ENCODE measurements around the gene PRPH2.

- TF ChIP-seq CTCF (IDR thresholded peaks at IDR 0.05; ENCODE audit: extremely low read depth in 1 of 2, insufficient read depth in 1 of 2, low read depth in 1 of 2, low read length in 2 of 2): no peak
- no peak for TF ChIP-seq MAX (IDR thresholded peaks at IDR 0.05; ENCODE audit: insufficient read depth, insufficient read length)
- no peak for TF ChIP-seq POLR2AphosphoS5 (IDR thresholded peaks at IDR 0.05; ENCODE audit: insufficient read depth, low read depth, low read length)
- TF ChIP-seq POLR2A (IDR thresholded peaks at IDR 0.05; ENCODE audit: low read depth, low read length): no peak
- no peak for TF ChIP-seq EZH2 (IDR thresholded peaks at IDR 0.05; ENCODE audit: borderline replicate concordance, low read depth, low read length, severe bottlenecking)
Measured at GRCh38 chr6:42766163-42766670, 43.8 kb upstream of the PRPH2 start.

All from endothelial cell of umbilical vein (primary cell).